H1 (cell line): ENCODE data around the gene GPR161. TPM values are rescaled to one million over a fixed set of nuclear protein-coding genes. Genes with fewer than 3 reads are reported as not detected.

Source experiments
- CBX5 ChIP-seq: fragments of 300-800, 300-1000 bp; sonication (generic); IDR thresholded peaks from 2 replicates; pipeline ENCODE4 v1.7.1; 2016; ENCODE audit warnings: antibody characterized with exemption, low read length, low read depth
- CEBPB ChIP-seq: IDR thresholded peaks from 2 replicates; pipeline ENCODE4 v1.6.1; 2012; ENCODE audit warnings: low read depth, low read length
- CHD1 ChIP-seq: IDR thresholded peaks from 2 replicates; pipeline ENCODE4 v1.6.1; 2012; ENCODE audit warnings: low read depth, low read length, improper control_type of control experiment
- GABPA ChIP-seq: IDR thresholded peaks from 2 replicates; pipeline ENCODE4 v1.6.1; 2011; ENCODE audit warnings: mild to moderate bottlenecking, low read length, moderate library complexity, borderline replicate concordance; ENCODE audit not compliant: insufficient read depth
- HDAC2 ChIP-seq, 2 experiments: fragments of 300-600 bp in 1 of 2; sonication (generic) in 1 of 2; IDR thresholded peaks; 2 replicates each; pipeline ENCODE4 v1.6.1; 2011 to 2012; ENCODE audit warnings: low read depth in 2 of 2, low read length in 2 of 2, mild to moderate bottlenecking in 2 of 2, moderate library complexity in 2 of 2, borderline replicate concordance in 1 of 2, inconsistent platforms in 1 of 2
- KDM5A ChIP-seq: fragments of 200-600 bp; IDR thresholded peaks from 2 replicates; pipeline ENCODE4 v1.7.1; 2012; ENCODE audit warnings: mild to moderate bottlenecking, low read length, inconsistent platforms, mixed read lengths
- MAFK ChIP-seq: IDR thresholded peaks from 2 replicates; pipeline ENCODE4 v1.6.1; 2012; ENCODE audit warnings: low read depth, mild to moderate bottlenecking, improper control_type of control experiment, low read length
- NRF1 ChIP-seq: IDR thresholded peaks from 2 replicates; pipeline ENCODE4 v1.6.1; 2011; ENCODE audit warnings: mild to moderate bottlenecking, low read depth, low read length, improper control_type of control experiment
- PHF8 ChIP-seq: fragments of 200-600 bp; sonication (generic); conservative IDR thresholded peaks from 2 replicates; pipeline ENCODE4 v1.7.1; 2012; ENCODE audit warnings: low read depth, mild to moderate bottlenecking, inconsistent platforms, low read length, moderate library complexity
- POLR2A ChIP-seq, 2 experiments: IDR thresholded peaks; 1 replicate in 1 of 2; 2 replicates in 1 of 2; pipeline ENCODE4 v1.6.1; 2011; ENCODE audit warnings: low read depth in 2 of 2, low read length in 2 of 2, mild to moderate bottlenecking in 2 of 2; ENCODE audit errors: control extremely low read depth in 1 of 2
- POU5F1 ChIP-seq: IDR thresholded peaks from 2 replicates; pipeline ENCODE4 v1.6.1; 2011; ENCODE audit warnings: low read depth, mild to moderate bottlenecking, low read length, moderate library complexity
- RNF2 ChIP-seq: fragments of 200-900, 300-1000 bp; sonication (generic); IDR thresholded peaks from 2 replicates; pipeline ENCODE4 v1.7.1; 2016; ENCODE audit warnings: borderline replicate concordance, low read depth, mild to moderate bottlenecking, antibody characterized with exemption, low read length; ENCODE audit not compliant: poor library complexity, severe bottlenecking; ENCODE audit errors: missing control alignments
- RXRA ChIP-seq: IDR thresholded peaks from 2 replicates; pipeline ENCODE4 v1.6.1; 2011; ENCODE audit warnings: low read depth, mild to moderate bottlenecking, low read length, moderate library complexity; ENCODE audit not compliant: insufficient read depth
- SIN3A ChIP-seq, 2 experiments: IDR thresholded peaks in 1 of 2; conservative IDR thresholded peaks in 1 of 2; 2 replicates each; pipeline ENCODE4 v1.6.1; 2011 to 2012; ENCODE audit warnings: low read length in 2 of 2, improper control_type of control experiment in 1 of 2, low read depth in 1 of 2, mild to moderate bottlenecking in 1 of 2
- SIRT6 ChIP-seq: IDR thresholded peaks from one replicate; pipeline ENCODE4 v1.7.1; 2012; ENCODE audit warnings: low read length, inconsistent platforms
- SRF ChIP-seq: IDR thresholded peaks from 2 replicates; pipeline ENCODE4 v1.6.1; 2011; ENCODE audit warnings: mild to moderate bottlenecking, low read depth, low read length, moderate library complexity
- TAF1 ChIP-seq: IDR thresholded peaks from 2 replicates; pipeline ENCODE4 v1.6.1; 2011; ENCODE audit warnings: mild to moderate bottlenecking, low read depth, low read length
- TAF7 ChIP-seq: optimal IDR thresholded peaks from 2 replicates; pipeline ENCODE3; 2011; ENCODE audit warnings: low read depth, mild to moderate bottlenecking, inconsistent platforms, low read length, moderate library complexity, borderline replicate concordance
- TBP ChIP-seq: IDR thresholded peaks from 2 replicates; pipeline ENCODE4 v1.6.1; 2011; ENCODE audit warnings: low read depth, low read length, improper control_type of control experiment
- TEAD4 ChIP-seq: IDR thresholded peaks from 2 replicates; pipeline ENCODE4 v1.6.1; 2012; ENCODE audit warnings: low read depth, low read length, inconsistent platforms, mixed read lengths
- polyA plus RNA-seq, 7 experiments: library from polyadenylated mRNA; depleted of rRNA in 3 of 7; stranded (reverse) in 5 of 7; unstranded in 2 of 7; fragments of >200 nt in 5 of 7; fragments of 200-250 nt in 2 of 7; gene quantifications; 1 replicate in 5 of 7; 2 replicates in 1 of 7; 4 replicates in 1 of 7; pipeline versions ENCODE4 v1.2.1 to v1.2.3, GENCODE V29; 2011 to 2013; ENCODE audit warnings: missing spikeins in 2 of 7, mixed read lengths in 2 of 7
- total RNA-seq: library from RNA; stranded (reverse); fragmentation: NEBNext Ultra II Directional; extraction: Animal tissue kit (Norgen Biotek cat#: 25700); gene quantifications from 2 replicates; pipeline ENCODE4 v1.2.1, GENCODE V29; 2021
- TF ChIP-seq, protein P1 (sequence below), 3 experiments: IDR thresholded peaks; 1 replicate in 2 of 3; 2 replicates in 1 of 3; pipeline versions ENCODE4 v1.5.1 to v1.6.1; 2011; ENCODE audit warnings: low read length in 3 of 3, mild to moderate bottlenecking in 3 of 3, inconsistent platforms in 2 of 3, low read depth in 1 of 3, moderate library complexity in 1 of 3; ENCODE audit not compliant: insufficient read depth in 1 of 3; ENCODE audit errors: control extremely low read depth in 1 of 3

The GPR161 gene
- total and polyA plus RNA-seq, 2 of the 8 experiments (the other 6 are each of a cell fraction or from before 2014, with no cell fraction given), result 13.7 to 16.8 TPM

DNA sequence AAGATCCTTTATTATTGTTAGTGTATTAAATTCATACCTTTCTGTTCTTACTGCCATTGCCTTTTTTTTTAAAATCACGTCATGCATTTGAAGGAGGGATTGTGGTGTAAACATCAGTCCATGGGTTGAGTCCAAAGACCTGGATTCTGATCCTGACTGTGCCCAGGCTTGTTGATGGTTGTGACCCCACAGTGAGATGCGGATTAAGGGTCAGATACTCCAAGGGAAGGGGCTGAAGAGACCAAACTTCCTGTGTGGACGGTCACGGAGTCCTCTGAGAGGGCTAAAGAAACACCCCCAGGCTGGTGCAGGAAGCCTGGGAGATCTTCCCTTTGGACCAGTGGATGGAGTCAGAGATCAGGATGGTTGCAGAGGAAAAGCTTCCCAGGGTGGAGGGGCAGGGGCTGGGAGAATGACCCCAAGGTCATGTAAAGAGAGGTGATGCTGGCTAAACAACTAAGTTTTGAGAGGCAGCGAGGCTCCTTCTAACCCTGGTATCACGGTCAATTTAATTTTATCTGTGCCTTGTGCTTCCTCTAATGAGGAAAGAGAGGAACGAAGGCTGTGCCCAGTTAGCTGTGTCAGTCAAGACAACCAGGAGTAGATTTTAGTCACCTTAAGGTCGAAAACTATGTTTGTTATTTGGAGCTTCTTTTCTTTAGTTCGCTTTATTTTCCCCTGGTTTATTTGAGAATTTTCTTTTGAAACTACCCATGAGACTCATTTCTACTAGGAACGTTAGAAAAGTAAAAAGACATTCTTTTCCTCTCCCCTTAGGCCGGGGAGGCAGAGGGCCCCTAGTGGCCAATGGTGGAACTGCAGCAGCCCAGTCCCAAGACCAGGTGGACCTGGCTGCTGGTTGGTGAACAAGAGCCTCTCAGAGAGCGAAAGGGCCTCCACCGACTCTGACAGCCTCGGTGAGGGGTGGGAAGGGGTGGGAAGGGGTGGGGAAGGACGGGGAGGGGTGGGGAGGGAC, 8.7 kb upstream of the GPR161 start (continued):
- TF ChIP-seq HDAC2 (IDR thresholded peaks at IDR 0.05; ENCODE audit: borderline replicate concordance in 1 of 2, low read depth in 2 of 2, low read length in 2 of 2), result no peak
- no peak for TF ChIP-seq TAF7
- TF ChIP-seq MAFK, result no peak
- TF ChIP-seq PHF8, result no peak
- TF ChIP-seq RNF2, result no peak
- TF ChIP-seq, protein P1, sequence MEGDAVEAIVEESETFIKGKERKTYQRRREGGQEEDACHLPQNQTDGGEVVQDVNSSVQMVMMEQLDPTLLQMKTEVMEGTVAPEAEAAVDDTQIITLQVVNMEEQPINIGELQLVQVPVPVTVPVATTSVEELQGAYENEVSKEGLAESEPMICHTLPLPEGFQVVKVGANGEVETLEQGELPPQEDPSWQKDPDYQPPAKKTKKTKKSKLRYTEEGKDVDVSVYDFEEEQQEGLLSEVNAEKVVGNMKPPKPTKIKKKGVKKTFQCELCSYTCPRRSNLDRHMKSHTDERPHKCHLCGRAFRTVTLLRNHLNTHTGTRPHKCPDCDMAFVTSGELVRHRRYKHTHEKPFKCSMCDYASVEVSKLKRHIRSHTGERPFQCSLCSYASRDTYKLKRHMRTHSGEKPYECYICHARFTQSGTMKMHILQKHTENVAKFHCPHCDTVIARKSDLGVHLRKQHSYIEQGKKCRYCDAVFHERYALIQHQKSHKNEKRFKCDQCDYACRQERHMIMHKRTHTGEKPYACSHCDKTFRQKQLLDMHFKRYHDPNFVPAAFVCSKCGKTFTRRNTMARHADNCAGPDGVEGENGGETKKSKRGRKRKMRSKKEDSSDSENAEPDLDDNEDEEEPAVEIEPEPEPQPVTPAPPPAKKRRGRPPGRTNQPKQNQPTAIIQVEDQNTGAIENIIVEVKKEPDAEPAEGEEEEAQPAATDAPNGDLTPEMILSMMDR (IDR thresholded peaks at IDR 0.05; ENCODE audit: control extremely low read depth in 1 of 3, insufficient read depth in 1 of 3, low read depth in 1 of 3, low read length in 3 of 3), result peak; percentile 80 to 95 (median 88)
- TF ChIP-seq SIN3A (conservative IDR thresholded peaks at IDR 0.05 in 1 of 2, IDR thresholded peaks at IDR 0.05 in 1 of 2; ENCODE audit: low read depth in 1 of 2, low read length in 2 of 2), result peak in 1 of 2 experiments; percentile 66; a peak in 1 of 4 replicates
- TF ChIP-seq TAF1, result 0 out of 2 replicates have a peak, but pooled peaks have one; percentile 16
- TF ChIP-seq CBX5, result no peak
- no peak for TF ChIP-seq RXRA
- TF ChIP-seq SRF, result no peak
- TF ChIP-seq GABPA, result no peak
- TF ChIP-seq CEBPB, result no peak
- TF ChIP-seq NRF1, result no peak
- TF ChIP-seq POLR2A (IDR thresholded peaks at IDR 0.05; ENCODE audit: control extremely low read depth in 1 of 2, low read depth in 2 of 2, low read length in 2 of 2), result no peak
- no peak for TF ChIP-seq TEAD4
- TF ChIP-seq POU5F1, result no peak
- no peak for TF ChIP-seq CHD1
- TF ChIP-seq KDM5A, result no peak
- TF ChIP-seq SIRT6, result no peak
- TF ChIP-seq TBP, result no peak
